Tibial artery (tissue), 4 donors: ENCODE measurements around the gene KCNMA1.

Experiments
- DNase-seq, 2 donors: peaks; one replicate each; pipeline ENCODE4 v3.0.0-alpha.2; 2019
- H3K27ac ChIP-seq, 2 donors: fragments of 200-600 bp; sonication (generic) in 1 of 2; 1 replicate in 1 of 2; 2 replicates in 1 of 2; pipeline ENCODE4 v1.5.1; 2018 to 2019; ENCODE audit warnings: mild to moderate bottlenecking in 1 of 2
- H3K27me3 ChIP-seq, 2 donors: fragments of 200-600 bp; sonication (generic) in 1 of 2; one replicate each; pipeline versions ENCODE4 v1.5.1 to v1.6.0; 2016 to 2019
- H3K36me3 ChIP-seq, 3 donors: fragments of 200-600 bp; sonication (generic) in 2 of 3; one replicate each; pipeline ENCODE4 v1.5.1; 2016 to 2019; ENCODE audit warnings: mild to moderate bottlenecking in 2 of 3
- H3K4me1 ChIP-seq, 4 donors: fragments of 200-600 bp; sonication (generic) in 2 of 4; 1 replicate in 3 of 4; 2 replicates in 1 of 4; pipeline ENCODE4 v1.5.1; 2016 to 2019
- H3K4me3 ChIP-seq, 2 donors: fragments of 200-600 bp; sonication (generic) in 1 of 2; 1 replicate in 1 of 2; 2 replicates in 1 of 2; pipeline ENCODE4 v1.5.1; 2018 to 2019; ENCODE audit warnings: mild to moderate bottlenecking in 2 of 2
- H3K9me3 ChIP-seq, 3 donors: fragments of 200-600 bp; sonication (generic) in 1 of 3; one replicate each; pipeline ENCODE4 v1.5.1; 2016 to 2019
- CTCF ChIP-seq, 2 experiments: fragments of 200-600 bp in 1 of 2; fragments of 450-650 bp in 1 of 2; IDR thresholded peaks; one replicate each; pipeline ENCODE4 v1.5.1; 2017 to 2019; ENCODE audit warnings: antibody characterized with exemption in 2 of 2, mild to moderate bottlenecking in 1 of 2, moderate library complexity in 1 of 2
- intact Hi-C: fragments of 100-400 bp; cut with DNase I; formaldehyde crosslinking; loops from one replicate; pipeline ENCODE4 v1.15.0; 2023; ENCODE audit warnings: low total_unique reads

The KCNMA1 gene

DNA sequence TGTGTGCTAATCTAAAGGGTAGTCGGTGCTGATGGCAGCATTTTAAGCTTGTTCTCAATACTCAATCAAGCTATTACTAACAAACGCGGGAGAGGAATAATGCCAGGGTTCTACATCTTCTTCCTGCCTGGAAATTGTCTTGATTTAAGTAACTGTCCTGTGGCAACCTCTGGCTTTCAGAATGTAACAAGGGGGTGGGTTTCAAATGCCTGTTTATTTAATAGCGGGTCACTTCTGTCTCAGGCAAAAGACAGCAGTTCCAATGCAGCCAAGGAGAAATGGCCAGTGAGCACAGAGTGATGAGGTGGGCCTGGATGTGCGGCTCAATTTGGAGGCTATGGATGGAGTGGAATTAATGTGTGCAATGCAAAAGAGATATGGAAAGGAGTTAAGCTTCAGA is 692.4 kb downstream of the KCNMA1 start:
- intact Hi-C loops: no loop called here
- Histone ChIP-seq H3K27ac (no peak overlapping the region), H3K4me1 (peaks cover 0 to 11% (median 0%) of the 10 kb centered on the region in 4 donors), H3K27me3 (no peaks in the 10 kb centered on the region), H3K36me3 (peaks cover 42 to 49% (median 44%) of the 10 kb centered on the region in 3 donors), H3K4me3 (no peak overlapping the region), H3K9me3 (no peaks in the 10 kb centered on the region)
- DNase-seq: no peak
- no peak for TF ChIP-seq CTCF (IDR thresholded peaks at IDR 0.05)

GRCh38 chr10:76944640-76945039 is 693.0 kb downstream of the KCNMA1 start:
- Histone ChIP-seq H3K4me1 (peaks cover 0 to 11% (median 0%) of the 10 kb centered on the region in 4 donors), H3K27me3 (no peaks in the 10 kb centered on the region), H3K4me3 (no peak overlapping the region), H3K9me3 (no peaks in the 10 kb centered on the region), H3K27ac (no peak overlapping the region), H3K36me3 (peaks cover 42 to 53% (median 44%) of the 10 kb centered on the region in 3 donors)
- no peak for DNase-seq
- intact Hi-C loops: no loop called here
- TF ChIP-seq CTCF (IDR thresholded peaks at IDR 0.05): no peak

- intact Hi-C loops: no loop called here
- no peaks in the 10 kb centered on the region for H3K9me3 ChIP-seq
- TF ChIP-seq CTCF (IDR thresholded peaks at IDR 0.05): no peak
- no peaks in the 10 kb centered on the region for H3K27me3 ChIP-seq
- H3K36me3 ChIP-seq: peaks cover 28 to 44% (median 29%) of the 10 kb centered on the region in 3 donors
- H3K27ac ChIP-seq: no peak overlapping the region
- H3K4me1 ChIP-seq: peaks cover 0 to 11% (median 0%) of the 10 kb centered on the region in 4 donors
- DNase-seq: no peak
- H3K4me3 ChIP-seq: no peak overlapping the region
Measured at GRCh38 chr10:76942628-76943416, 694.8 kb downstream of the KCNMA1 start.

DNA sequence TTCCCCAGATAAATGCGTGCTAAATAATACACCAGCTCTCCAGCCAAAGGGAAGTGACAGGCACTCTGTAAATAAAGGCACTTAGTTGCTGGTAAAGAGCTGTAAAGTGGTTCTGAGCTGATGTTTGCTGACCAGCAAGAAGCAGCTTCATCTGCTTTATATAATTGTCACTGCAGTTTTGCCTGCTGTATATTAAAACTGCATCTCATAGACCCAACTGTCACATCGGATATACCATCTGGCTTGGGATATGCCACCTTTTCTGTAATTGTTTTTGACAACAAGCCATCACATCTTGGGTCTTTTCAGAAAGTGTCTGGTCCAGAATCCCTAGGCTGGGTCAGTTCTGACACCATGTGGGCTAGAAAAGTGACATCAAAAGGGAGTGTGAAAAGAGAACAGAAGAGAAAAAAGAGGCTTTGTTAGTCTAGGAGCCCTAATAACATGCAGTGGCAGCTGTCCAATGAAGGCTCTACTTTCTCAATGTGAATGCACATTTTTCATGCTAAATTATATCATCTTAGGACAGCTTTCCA is 697.6 kb downstream of the KCNMA1 start:
- H3K36me3 ChIP-seq: peaks cover 21 to 37% (median 28%) of the 10 kb centered on the region in 3 donors
- H3K27ac ChIP-seq: no peak overlapping the region
- intact Hi-C loops: no loop called here
- DNase-seq: no peak
- no peaks in the 10 kb centered on the region for H3K27me3 ChIP-seq
- TF ChIP-seq CTCF (IDR thresholded peaks at IDR 0.05): no peak
- H3K9me3 ChIP-seq: no peaks in the 10 kb centered on the region
- H3K4me3 ChIP-seq: no peak overlapping the region
- H3K4me1 ChIP-seq: no peaks in the 10 kb centered on the region

GRCh38 chr10:76937181-76937600 is 700.4 kb downstream of the KCNMA1 start:
- no peaks in the 10 kb centered on the region for H3K9me3 ChIP-seq
- intact Hi-C loops: no loop called here
- H3K4me1 ChIP-seq: no peaks in the 10 kb centered on the region
- no peak overlapping the region for H3K4me3 ChIP-seq
- peaks cover 0 to 17% (median 8%) of the 10 kb centered on the region in 3 donors for H3K36me3 ChIP-seq
- no peak for DNase-seq
- H3K27ac ChIP-seq: no peak overlapping the region
- TF ChIP-seq CTCF (IDR thresholded peaks at IDR 0.05): no peak
- no peaks in the 10 kb centered on the region for H3K27me3 ChIP-seq
